Measurements from ENCODE around the gene FAM120B. TPM values are rescaled to one million over a fixed set of nuclear protein-coding genes. Genes with fewer than 3 reads are reported as not detected.

The FAM120B gene
- total RNA-seq, 1 experiment from 2014 or later, result 25.2 TPM

DNA sequence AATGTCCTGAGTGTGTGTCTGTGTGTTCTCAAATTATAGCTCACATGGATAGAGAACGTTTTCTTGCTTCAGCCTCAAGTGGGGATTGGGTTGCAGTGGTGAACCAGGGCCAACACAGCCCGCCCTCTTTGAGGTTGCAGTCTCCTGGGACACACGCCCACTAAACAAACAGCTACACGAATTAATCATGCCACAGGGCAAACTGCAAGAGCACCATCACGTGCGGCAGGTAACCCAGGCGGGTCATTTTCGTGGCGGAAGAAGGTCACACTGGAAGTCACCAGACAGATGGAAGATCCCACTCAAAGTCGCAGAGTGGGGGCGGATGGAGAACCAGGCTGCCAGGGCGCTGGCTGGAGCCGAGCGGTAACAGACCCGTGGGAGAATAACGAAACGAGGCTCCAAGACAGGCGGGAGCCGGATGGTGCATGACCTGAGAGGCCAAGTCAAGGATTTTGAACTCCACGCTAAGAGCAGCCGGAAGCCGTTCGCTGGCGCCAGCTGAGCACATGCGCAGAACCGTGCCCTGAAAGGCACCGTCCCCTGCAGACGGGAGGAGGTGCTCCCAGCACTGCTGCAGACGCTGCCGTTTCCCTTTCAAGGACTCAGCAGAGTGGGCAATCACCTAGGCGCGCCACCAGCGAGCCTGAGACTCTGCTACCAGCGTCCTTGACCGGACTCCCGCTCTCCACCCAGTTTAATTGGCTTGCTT, 26.4 kb upstream of the FAM120B start:
- H3K9me2 ChIP-seq (ENCODE audit: insufficient read depth), result no peaks in the 10 kb centered on the region
- ChIA-PET RAD21 (ENCODE audit: low non-redundant PET in 1 of 2, low total read pairs in 2 of 2, uncharacterized antibody in 2 of 2, unreplicated experiment in 2 of 2) (no interaction called here), POLR2A (no interaction called here), CTCF (no interaction called here)
- peak overlapping the region; percentile 77 for H2AFZ ChIP-seq (ENCODE audit: low read depth, low read length, poor library complexity, severe bottlenecking)
- H3K4me2 ChIP-seq (ENCODE audit: low read length), result peak overlapping the region; percentile 65
- intact Hi-C loops (cut with micrococcal nuclease), result no loop called here
- no peaks in the 10 kb centered on the region for H3K36me3 ChIP-seq (ENCODE audit: control insufficient read depth in 1 of 2, insufficient read depth in 2 of 2, low read length in 2 of 2)
- no peaks in the 10 kb centered on the region for H3K27me3 ChIP-seq (ENCODE audit: insufficient read depth, low read length)
- no peaks in the 10 kb centered on the region for H3K79me2 ChIP-seq (ENCODE audit: insufficient read depth, low read length)
- peak overlapping the region; percentile 11 to 36; a peak in 3 of 4 replicates for H3K4me3 ChIP-seq (replicated peaks in 1 of 2; ENCODE audit: low read depth in 1 of 2, low read length in 2 of 2)
- H3K9ac ChIP-seq (ENCODE audit: low read length), result peak overlapping the region; percentile 19; the same call in 1 of the 2 replicates
- no peak overlapping the region; the same call in 1 of the 2 replicates for H3K27ac ChIP-seq (ENCODE audit: low read depth, low read length)
- BruUV-seq (replicated peaks), result no TSS peak
- ATAC-seq (peak; percentile 92), DNase-seq (ENCODE audit: low read depth, low spot score) (no peak)
- H3K4me1 ChIP-seq (ENCODE audit: control insufficient read depth in 1 of 2, insufficient read depth in 2 of 2, low read length in 2 of 2), result peaks cover 0 to 11% of the 10 kb centered on the region in 2 experiments; a peak in 3 of 4 replicates
- TF ChIP-seq ELF1 (IDR thresholded peaks at IDR 0.05; ENCODE audit: borderline replicate concordance, low read depth) (no peak), TCF7L2 (IDR thresholded peaks at IDR 0.05; ENCODE audit: borderline replicate concordance, extremely low read depth, insufficient read depth, insufficient read length) (peak; percentile 34), CBX3 (IDR thresholded peaks at IDR 0.05; ENCODE audit: low read depth) (no peak), POLR2AphosphoS5 (IDR thresholded peaks at IDR 0.05; ENCODE audit: low read depth, low read length) (no peak), SIN3A (IDR thresholded peaks at IDR 0.05; ENCODE audit: low read depth) (no peak), ATF3 (IDR thresholded peaks at IDR 0.05) (no peak), ZNF274 (IDR thresholded peaks at IDR 0.05; ENCODE audit: low read depth, low read length) (no peak), ZFX (IDR thresholded peaks at IDR 0.05) (no peak), SP1 (IDR thresholded peaks at IDR 0.05; ENCODE audit: low read depth) (no peak), POLR2A (IDR thresholded peaks at IDR 0.05; ENCODE audit: borderline replicate concordance, extremely low read depth, insufficient read depth, insufficient read length) (peak; percentile 73), FOSL1 (IDR thresholded peaks at IDR 0.05; ENCODE audit: low read depth) (no peak), RAD21 (IDR thresholded peaks at IDR 0.05; ENCODE audit: low read depth) (no peak), SRF (IDR thresholded peaks at IDR 0.05; ENCODE audit: low read depth) (no peak), EGR1 (IDR thresholded peaks at IDR 0.05; ENCODE audit: low read depth) (no peak), CEBPB (IDR thresholded peaks at IDR 0.05; ENCODE audit: low read depth) (no peak)
- no peaks in the 10 kb centered on the region for H4K20me1 ChIP-seq (ENCODE audit: insufficient read depth)
- no peaks in the 10 kb centered on the region for H3K9me3 ChIP-seq (ENCODE audit: control insufficient read depth in 1 of 2, insufficient read depth in 1 of 2, low read depth in 1 of 2, low read length in 2 of 2)

All from HCT116 (cell line).